ENCODE data around the gene EIF4EBP3.
"Not testable (repeated sequence)": the region's sequence is repeated elsewhere in the genome, so short reads cannot be mapped to it uniquely, and the experiment has no call there.

EIF4EBP3 gene

DNA sequence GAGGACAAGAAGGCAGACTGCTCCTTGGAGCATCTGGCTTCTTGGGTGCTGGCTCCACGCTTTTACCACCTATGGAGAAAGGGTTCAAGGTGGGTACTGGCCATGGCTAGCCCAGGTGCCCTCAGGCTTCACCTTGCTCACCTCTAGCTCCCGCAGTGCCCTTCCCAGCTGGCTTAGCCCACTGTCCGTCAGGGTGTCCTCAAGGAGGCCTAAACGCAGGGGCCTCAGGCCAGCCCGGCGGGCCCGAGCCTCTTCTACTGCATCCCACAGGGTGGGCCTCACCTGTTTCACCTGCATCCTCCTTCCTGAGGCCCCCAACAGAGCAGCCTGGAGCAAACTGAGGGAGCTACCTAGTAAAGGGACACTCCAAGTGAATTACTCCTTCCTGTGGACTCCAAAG, 26.2 kb downstream of the EIF4EBP3 start:
- TF ChIP-seq Cebpa-rat (IDR thresholded peaks at IDR 0.05) = no peak
- Histone ChIP-seq H3K36me3 (peaks cover 7% of the 10 kb centered on the region; the same call in 1 of the 2 replicates), H3K27ac (no peak overlapping the region), H3K9ac (no peak overlapping the region), H3K4me3 (no peak overlapping the region), H4K20me1 (no peaks in the 10 kb centered on the region), H3K9me3 (no peaks in the 10 kb centered on the region), H3K4me2 (no peak overlapping the region), H3K27me3 (no peaks in the 10 kb centered on the region), H3K4me1 (peaks cover 15% of the 10 kb centered on the region)

DNA sequence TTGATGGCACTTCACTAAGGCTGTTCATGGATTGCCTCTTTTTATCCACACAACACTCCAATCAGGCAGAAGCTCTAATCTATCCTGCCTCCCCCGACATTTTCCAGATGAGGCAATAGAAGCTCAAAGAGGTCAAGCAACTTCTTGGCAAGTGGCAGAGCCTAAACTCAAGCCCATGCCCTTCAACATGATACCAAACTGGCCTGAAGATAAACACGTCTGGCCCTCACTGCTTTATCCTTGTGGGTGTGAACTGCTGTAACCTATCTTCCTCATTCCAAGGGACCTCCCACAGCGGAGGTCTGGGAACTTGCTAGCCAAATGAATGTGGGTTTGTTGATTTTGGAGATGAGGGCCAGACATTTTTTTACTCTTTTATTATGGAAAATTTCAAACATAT, 26.7 kb downstream of the EIF4EBP3 start:
- H3K9me3 ChIP-seq = no peaks in the 10 kb centered on the region
- H3K27ac ChIP-seq = no peak overlapping the region
- peaks cover 10% of the 10 kb centered on the region for H3K4me1 ChIP-seq
- H4K20me1 ChIP-seq = no peaks in the 10 kb centered on the region
- no peak for TF ChIP-seq Cebpa-rat (IDR thresholded peaks at IDR 0.05)
- no peak overlapping the region for H3K4me2 ChIP-seq
- H3K27me3 ChIP-seq = no peaks in the 10 kb centered on the region
- peaks cover 7% of the 10 kb centered on the region; the same call in 1 of the 2 replicates for H3K36me3 ChIP-seq
- no peak overlapping the region for H3K9ac ChIP-seq
- H3K4me3 ChIP-seq = no peak overlapping the region

GRCh38 chr5:140575309-140575708, 27.8 kb downstream of the EIF4EBP3 start:
- Histone ChIP-seq H3K9me3 (no peaks in the 10 kb centered on the region), H3K4me3 (no peak overlapping the region), H3K27me3 (no peaks in the 10 kb centered on the region), H3K27ac (no peak overlapping the region), H3K4me2 (no peak overlapping the region), H3K4me1 (no peaks in the 10 kb centered on the region), H3K36me3 (peaks cover 2% of the 10 kb centered on the region; the same call in 1 of the 2 replicates), H4K20me1 (no peaks in the 10 kb centered on the region), H3K9ac (no peak overlapping the region)
- no peak for TF ChIP-seq Cebpa-rat (IDR thresholded peaks at IDR 0.05)

GRCh38 chr5:140576776-140577201, 29.3 kb downstream of the EIF4EBP3 start:
- no peak for TF ChIP-seq Cebpa-rat (IDR thresholded peaks at IDR 0.05)
- Histone ChIP-seq H3K9ac (no peak overlapping the region), H3K9me3 (no peaks in the 10 kb centered on the region), H4K20me1 (no peaks in the 10 kb centered on the region), H3K4me2 (no peak overlapping the region), H3K4me3 (no peak overlapping the region), H3K27me3 (no peaks in the 10 kb centered on the region), H3K4me1 (no peaks in the 10 kb centered on the region), H3K27ac (no peak overlapping the region), H3K36me3 (no peaks in the 10 kb centered on the region; the same call in 1 of the 2 replicates)

GRCh38 chr5:140579188-140579747, 31.8 kb downstream of the EIF4EBP3 start:
- H3K27ac ChIP-seq, H3K4me2 ChIP-seq, H3K9me3 ChIP-seq, H4K20me1 ChIP-seq, H3K4me3 ChIP-seq, H3K9ac ChIP-seq, H3K36me3 ChIP-seq, H3K4me1 ChIP-seq, H3K27me3 ChIP-seq: not testable (repeated sequence)

- H3K27me3 ChIP-seq = no peaks in the 10 kb centered on the region
- H3K4me3 ChIP-seq = no peak overlapping the region
- 0 out of 2 replicates have a peak, but pooled peaks cover 4% of the 10 kb centered on the region for H3K9me3 ChIP-seq
- TF ChIP-seq Cebpa-rat (IDR thresholded peaks at IDR 0.05) = no peak
- H3K36me3 ChIP-seq = no peaks in the 10 kb centered on the region
- H3K27ac ChIP-seq = no peak overlapping the region
- H4K20me1 ChIP-seq = no peaks in the 10 kb centered on the region
- no peaks in the 10 kb centered on the region for H3K4me1 ChIP-seq
- H3K4me2 ChIP-seq = no peak overlapping the region
- no peak overlapping the region for H3K9ac ChIP-seq
Observed at GRCh38 chr5:140587495-140587894, 40.0 kb downstream of the EIF4EBP3 start.

DNA sequence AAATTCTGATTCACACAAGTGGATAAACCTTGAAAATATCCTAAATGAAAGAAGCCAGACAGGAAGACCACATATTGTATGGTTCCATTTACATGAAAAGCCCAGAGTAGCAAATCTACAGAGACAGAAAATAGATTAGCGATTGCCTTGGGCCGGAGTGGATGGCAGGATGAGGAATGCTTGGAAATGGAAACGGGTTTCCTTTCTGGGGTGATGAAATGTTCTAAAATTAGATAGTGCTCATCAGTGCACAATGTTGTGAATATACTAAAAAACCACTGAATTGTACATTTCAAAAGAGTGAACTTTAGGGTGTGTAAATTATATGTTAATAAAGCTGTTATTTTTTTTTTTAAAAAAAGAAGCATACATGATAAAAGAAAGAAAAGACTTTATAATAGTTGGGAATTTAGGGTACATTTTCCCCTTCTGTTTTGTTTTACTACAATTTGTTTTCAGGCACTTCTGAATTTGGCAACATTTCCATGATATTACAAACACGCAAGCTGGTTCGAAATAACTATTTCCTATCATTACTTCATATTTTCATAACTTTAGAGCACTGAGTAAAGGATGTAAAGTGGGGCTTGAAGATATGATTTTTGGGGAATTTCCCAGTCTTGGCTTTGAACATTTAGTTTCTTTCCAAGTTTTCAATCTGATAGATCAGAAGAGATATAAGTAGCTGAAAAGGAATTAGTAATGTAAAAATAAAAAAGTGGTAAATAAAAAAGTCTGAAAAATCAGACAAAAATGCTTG, 41.0 kb downstream of the EIF4EBP3 start:
- Histone ChIP-seq H3K27me3 (no peaks in the 10 kb centered on the region), H3K9me3 (no peaks in the 10 kb centered on the region), H3K4me1 (no peaks in the 10 kb centered on the region), H3K4me3 (no peak overlapping the region), H3K4me2 (no peak overlapping the region), H3K27ac (no peak overlapping the region), H3K36me3 (no peaks in the 10 kb centered on the region), H4K20me1 (no peaks in the 10 kb centered on the region), H3K9ac (no peak overlapping the region)
- TF ChIP-seq Cebpa-rat (IDR thresholded peaks at IDR 0.05) = no peak

GRCh38 chr5:140590861-140591260, 43.4 kb downstream of the EIF4EBP3 start:
- H3K36me3 ChIP-seq = no peaks in the 10 kb centered on the region
- H3K9ac ChIP-seq = no peak overlapping the region
- H4K20me1 ChIP-seq = no peaks in the 10 kb centered on the region
- no peaks in the 10 kb centered on the region for H3K27me3 ChIP-seq
- no peaks in the 10 kb centered on the region for H3K4me1 ChIP-seq
- no peak overlapping the region for H3K27ac ChIP-seq
- TF ChIP-seq Cebpa-rat (IDR thresholded peaks at IDR 0.05) = no peak
- H3K4me2 ChIP-seq = no peak overlapping the region
- H3K9me3 ChIP-seq = no peaks in the 10 kb centered on the region
- H3K4me3 ChIP-seq = no peak overlapping the region

DNA sequence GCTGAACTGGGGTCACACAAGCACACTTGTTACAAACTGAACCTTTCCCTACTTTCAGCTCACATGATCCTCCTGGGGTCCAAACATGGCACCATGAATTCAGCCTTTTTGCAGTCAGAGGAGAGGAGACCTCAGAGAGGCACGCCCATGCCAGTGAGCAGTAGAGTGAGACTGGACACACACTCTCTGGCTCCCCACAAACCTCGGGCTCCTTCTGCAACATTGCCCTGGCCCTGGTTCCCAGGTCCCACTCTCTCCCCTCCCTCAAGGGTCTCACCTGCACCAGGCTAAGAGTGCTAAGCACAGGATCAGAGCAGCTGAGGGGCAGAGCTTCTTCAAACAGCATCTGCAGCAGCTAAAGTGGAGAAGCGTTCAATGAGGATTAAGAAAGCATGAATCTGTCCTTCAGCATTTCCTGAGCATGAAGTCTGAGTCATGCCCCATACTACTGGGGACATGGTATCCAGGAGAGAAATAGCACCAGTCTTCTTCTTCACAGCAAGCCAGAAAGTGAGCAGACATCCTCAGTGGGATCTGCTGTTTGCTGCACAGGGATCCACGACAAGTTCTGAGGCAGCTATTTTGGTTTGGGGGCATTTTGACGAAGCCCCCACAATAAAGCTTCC, 44.4 kb downstream of the EIF4EBP3 start:
- H3K4me2 ChIP-seq = no peak overlapping the region

DNA sequence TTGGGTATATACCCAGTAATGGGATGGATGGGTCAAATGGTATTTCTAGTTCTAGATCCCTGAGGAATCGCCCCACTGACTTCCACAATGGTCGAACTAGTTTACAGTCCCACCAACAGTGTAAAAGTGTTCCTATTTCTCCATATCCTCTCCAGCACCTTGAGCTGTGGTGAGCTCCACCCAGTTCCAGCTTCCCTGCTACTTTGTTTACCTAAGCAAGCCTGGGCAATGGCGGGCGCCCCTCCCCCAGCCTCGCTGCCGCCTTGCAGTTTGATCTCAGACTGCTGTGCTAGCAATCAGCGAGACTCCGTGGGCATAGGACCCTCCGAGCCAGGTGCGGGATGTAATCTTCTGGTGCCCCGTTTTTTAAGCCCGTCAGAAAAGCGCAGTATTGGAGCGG, 45.6 kb downstream of the EIF4EBP3 start:
- H3K4me2 ChIP-seq, H3K4me1 ChIP-seq, H3K9ac ChIP-seq, H3K27ac ChIP-seq, H3K9me3 ChIP-seq, H3K4me3 ChIP-seq, H3K36me3 ChIP-seq, H4K20me1 ChIP-seq, H3K27me3 ChIP-seq: not testable (repeated sequence)

More for the DNA sequence above, 44.4 kb downstream of the EIF4EBP3 start:
- Histone ChIP-seq H3K27ac (no peak overlapping the region), H3K9me3 (no peaks in the 10 kb centered on the region), H3K4me1 (no peaks in the 10 kb centered on the region), H3K27me3 (no peaks in the 10 kb centered on the region), H3K4me3 (no peak overlapping the region), H4K20me1 (no peaks in the 10 kb centered on the region), H3K36me3 (no peaks in the 10 kb centered on the region), H3K9ac (no peak overlapping the region)
- TF ChIP-seq Cebpa-rat (IDR thresholded peaks at IDR 0.05) = no peak

Data from BLaER1 (cell line).